Transverse colon (tissue), 4 donors: Measurements from ENCODE around the gene ARHGEF4.

ENCODE experiments used
- EP300 ChIP-seq: sonication (generic); formaldehyde crosslinking; IDR thresholded peaks from one replicate; pipeline ENCODE4 v1.6.1; 2017; ENCODE audit warnings: antibody characterized with exemption, low read depth
- POLR2A ChIP-seq: fragments of 450-650 bp; IDR thresholded peaks from one replicate; pipeline ENCODE4 v1.6.1; 2016; ENCODE audit warnings: antibody characterized with exemption, mild to moderate bottlenecking, moderate library complexity
- POLR2AphosphoS5 ChIP-seq, 3 donors: sonication (generic); formaldehyde crosslinking; IDR thresholded peaks; one replicate each; pipeline ENCODE4 v1.6.1; 2016; ENCODE audit warnings: antibody characterized with exemption in 3 of 3
- TF ChIP-seq, protein P1 (sequence below), 5 experiments: fragments of 200-600 bp in 3 of 5; fragments of 450-650 bp in 2 of 5; sonication (generic) in 3 of 5; IDR thresholded peaks; 1 replicate in 2 of 5; 2 replicates in 3 of 5; pipeline ENCODE4 v1.5.1; 2016 to 2017; ENCODE audit warnings: antibody characterized with exemption in 5 of 5, inconsistent platforms in 3 of 5, mild to moderate bottlenecking in 2 of 5, moderate library complexity in 1 of 5

GRCh38 chr2:131004446-131005209, 167.9 kb downstream of the ARHGEF4 start:
- TF ChIP-seq, protein P1, sequence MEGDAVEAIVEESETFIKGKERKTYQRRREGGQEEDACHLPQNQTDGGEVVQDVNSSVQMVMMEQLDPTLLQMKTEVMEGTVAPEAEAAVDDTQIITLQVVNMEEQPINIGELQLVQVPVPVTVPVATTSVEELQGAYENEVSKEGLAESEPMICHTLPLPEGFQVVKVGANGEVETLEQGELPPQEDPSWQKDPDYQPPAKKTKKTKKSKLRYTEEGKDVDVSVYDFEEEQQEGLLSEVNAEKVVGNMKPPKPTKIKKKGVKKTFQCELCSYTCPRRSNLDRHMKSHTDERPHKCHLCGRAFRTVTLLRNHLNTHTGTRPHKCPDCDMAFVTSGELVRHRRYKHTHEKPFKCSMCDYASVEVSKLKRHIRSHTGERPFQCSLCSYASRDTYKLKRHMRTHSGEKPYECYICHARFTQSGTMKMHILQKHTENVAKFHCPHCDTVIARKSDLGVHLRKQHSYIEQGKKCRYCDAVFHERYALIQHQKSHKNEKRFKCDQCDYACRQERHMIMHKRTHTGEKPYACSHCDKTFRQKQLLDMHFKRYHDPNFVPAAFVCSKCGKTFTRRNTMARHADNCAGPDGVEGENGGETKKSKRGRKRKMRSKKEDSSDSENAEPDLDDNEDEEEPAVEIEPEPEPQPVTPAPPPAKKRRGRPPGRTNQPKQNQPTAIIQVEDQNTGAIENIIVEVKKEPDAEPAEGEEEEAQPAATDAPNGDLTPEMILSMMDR (IDR thresholded peaks at IDR 0.05): no peak
- no peak for TF ChIP-seq POLR2A
- no peak for TF ChIP-seq POLR2AphosphoS5 (IDR thresholded peaks at IDR 0.05)
- TF ChIP-seq EP300: no peak
